LNCaP clone FGC (cell line): ENCODE data around the gene MRGPRE.

Experiments used
- DNase-seq: peaks from one replicate; pipeline ENCODE4 v3.0.0-alpha.2; 2011; ENCODE audit warnings: low read depth
- H3K4me3 ChIP-seq: 2 replicates; pipeline ENCODE4 v1.5.1; 2011; ENCODE audit warnings: mild to moderate bottlenecking, low read depth, low read length, control low read depth
- CTCF ChIP-seq: IDR thresholded peaks from 2 replicates; pipeline ENCODE4 v1.5.1; 2012; ENCODE audit warnings: mild to moderate bottlenecking; ENCODE audit not compliant: control insufficient read depth, insufficient read depth; ENCODE audit errors: extremely low read depth

MRGPRE gene

GRCh38 chr11:3219281-3219892 lies 12.8 kb downstream of the MRGPRE start:
- DNase-seq: no peak
- no peak for TF ChIP-seq CTCF
- H3K4me3 ChIP-seq: no peak overlapping the region

- no peak within 1 kb of the TSS for H3K4me3 ChIP-seq
- no peak for TF ChIP-seq CTCF
- DNase-seq: no peak
Observed at GRCh38 chr11:3218483-3219280, 13.5 kb downstream of the MRGPRE start, which contains the start of gene MRGPRG. Gene MRGPRG, minus strand, starts transcription at chr11:3218813. Its CDS starts 0 bp downstream, at chr11:3218813.

GRCh38 chr11:3217818-3218482 lies 14.3 kb downstream of the MRGPRE start:
- no peak overlapping the region for H3K4me3 ChIP-seq
- no peak for TF ChIP-seq CTCF
- no peak for DNase-seq

GRCh38 chr11:3216027-3216525 lies 16.1 kb downstream of the MRGPRE start:
- no peak overlapping the region for H3K4me3 ChIP-seq

GRCh38 chr11:3215346-3216026 lies 16.7 kb downstream of the MRGPRE start:
- no peak overlapping the region for H3K4me3 ChIP-seq
- no peak for TF ChIP-seq CTCF
- peak; percentile 21 for DNase-seq

More at GRCh38 chr11:3216027-3216525, 16.1 kb downstream of the MRGPRE start:
- DNase-seq: no peak
- TF ChIP-seq CTCF: no peak

GRCh38 chr11:3214420-3214699 lies 17.9 kb downstream of the MRGPRE start:
- no peak for DNase-seq
- no peak for TF ChIP-seq CTCF
- no peak overlapping the region for H3K4me3 ChIP-seq
